GM12892 (cell line): ENCODE measurements around the gene RFX8.

Experiments
- POLR2A ChIP-seq: IDR thresholded peaks from 2 replicates; pipeline ENCODE4 v1.6.1; 2011; ENCODE audit warnings: low read depth, low read length, control low read depth
- POLR2AphosphoS5 ChIP-seq: IDR thresholded peaks from 2 replicates; pipeline ENCODE4 v1.6.1; 2011; ENCODE audit warnings: low read depth, low read length, control low read depth
- TAF1 ChIP-seq: IDR thresholded peaks from 2 replicates; pipeline ENCODE4 v1.6.1; 2011; ENCODE audit warnings: low read depth, mild to moderate bottlenecking, control low read depth, low read length, borderline replicate concordance

GRCh38 chr2:101476605-101477208 lies 1.8 kb upstream of the RFX8 start:
- no peak for TF ChIP-seq POLR2AphosphoS5
- no peak for TF ChIP-seq POLR2A
- no peak for TF ChIP-seq TAF1
